Right renal pelvis (tissue), 4 donors: ENCODE measurements around the gene ZSWIM9. TPM values are rescaled to one million over a fixed set of nuclear protein-coding genes. Genes with fewer than 3 reads are reported as not detected.
"Not testable (repeated sequence)": the region's sequence is repeated elsewhere in the genome, so short reads cannot be mapped to it uniquely, and the experiment has no call there.

ENCODE experiments used
- DNase-seq, 4 donors: peaks; one replicate each; pipeline ENCODE4 v3.0.0-alpha.2; 2013; ENCODE audit warnings: low read depth in 4 of 4, low spot score in 3 of 4, missing footprints in 1 of 4
- polyA plus RNA-seq, 4 donors: library from polyadenylated mRNA; unstranded; fragments of 120-200 nt; gene quantifications; one replicate each; pipeline ENCODE4 v1.2.1, GENCODE V29; 2013; ENCODE audit not compliant: insufficient read length in 4 of 4

Gene ZSWIM9
- polyA plus RNA-seq, 4 donors: 7.5 to 10.4 (median 8.8) TPM

DNA sequence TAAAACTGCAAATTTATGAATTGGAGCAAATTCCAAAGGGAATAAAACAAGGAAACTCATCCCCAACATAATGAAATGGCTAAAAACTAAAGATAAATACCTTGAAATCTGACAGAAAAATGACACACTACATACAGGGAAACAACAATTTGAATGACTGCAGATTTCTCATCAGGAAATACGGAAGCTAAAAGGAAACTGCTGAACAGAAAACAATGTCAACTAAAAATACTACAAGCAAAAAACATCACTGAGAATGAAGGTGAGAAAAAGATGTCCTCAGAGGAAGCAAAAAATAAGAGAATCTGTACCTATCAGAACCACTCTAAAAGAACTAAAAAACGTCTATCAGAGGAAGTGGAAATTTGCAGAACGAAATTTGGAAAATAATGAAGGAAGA lies 39.5 kb downstream of the ZSWIM9 start:
- DNase-seq: no peak

DNA sequence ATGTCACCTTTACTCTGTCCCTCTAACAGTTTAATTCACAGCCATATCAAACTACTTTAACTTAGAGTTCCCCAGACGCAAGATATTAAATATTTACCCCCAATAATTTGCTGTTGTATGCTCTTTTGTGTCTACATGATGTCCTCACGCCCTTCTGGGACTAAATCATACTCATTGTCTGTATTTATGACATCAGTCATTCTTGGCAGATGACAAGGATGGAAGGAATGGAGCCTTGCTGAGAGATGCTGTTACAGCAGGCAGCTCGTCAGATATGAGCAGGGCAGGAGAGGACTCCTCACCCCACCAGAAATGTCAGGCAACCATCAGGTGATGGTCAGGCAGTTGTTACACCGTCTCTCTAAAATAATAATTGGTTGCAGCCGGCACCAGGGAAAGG lies 43.5 kb downstream of the ZSWIM9 start:
- DNase-seq: no peak

DNA sequence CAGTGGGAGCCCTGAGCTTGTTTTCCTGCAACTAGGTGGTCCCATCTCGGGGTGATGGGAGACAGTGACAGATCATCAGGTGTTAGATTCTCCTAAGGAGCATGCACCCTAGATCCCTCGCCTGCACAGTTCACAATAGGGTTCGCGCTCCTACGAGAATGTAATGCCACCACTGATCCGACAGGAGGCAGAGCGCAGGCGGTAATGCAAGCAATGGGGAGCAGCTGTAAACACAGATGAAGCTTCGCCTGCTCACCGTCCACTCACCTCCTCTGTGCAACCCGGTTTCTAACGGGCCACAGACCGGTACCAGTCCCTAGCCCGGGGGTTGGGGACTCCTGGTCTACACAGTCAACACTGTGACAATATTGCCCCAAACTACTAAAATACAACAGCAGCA lies 46.5 kb downstream of the ZSWIM9 start:
- DNase-seq: no peak

DNA sequence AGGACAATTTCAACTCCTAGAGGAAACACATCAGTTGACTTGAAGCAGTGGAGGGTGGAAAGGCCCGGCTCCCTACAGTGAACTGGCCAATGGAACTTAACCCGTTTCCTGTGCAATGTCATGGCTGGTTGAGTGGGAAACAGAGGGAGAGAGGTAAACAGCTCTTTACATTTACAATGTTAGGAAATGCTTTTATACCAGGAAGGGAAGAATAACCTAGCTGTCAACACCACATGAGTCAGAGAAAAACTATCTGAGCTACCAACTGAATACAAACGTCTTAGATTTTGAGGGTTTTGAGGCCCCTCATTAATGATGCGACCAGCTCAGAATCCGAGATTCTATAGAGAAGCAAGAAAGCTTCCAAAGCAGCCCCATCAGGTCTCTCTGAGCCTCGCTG lies 48.5 kb downstream of the ZSWIM9 start:
- no peak for DNase-seq

DNA sequence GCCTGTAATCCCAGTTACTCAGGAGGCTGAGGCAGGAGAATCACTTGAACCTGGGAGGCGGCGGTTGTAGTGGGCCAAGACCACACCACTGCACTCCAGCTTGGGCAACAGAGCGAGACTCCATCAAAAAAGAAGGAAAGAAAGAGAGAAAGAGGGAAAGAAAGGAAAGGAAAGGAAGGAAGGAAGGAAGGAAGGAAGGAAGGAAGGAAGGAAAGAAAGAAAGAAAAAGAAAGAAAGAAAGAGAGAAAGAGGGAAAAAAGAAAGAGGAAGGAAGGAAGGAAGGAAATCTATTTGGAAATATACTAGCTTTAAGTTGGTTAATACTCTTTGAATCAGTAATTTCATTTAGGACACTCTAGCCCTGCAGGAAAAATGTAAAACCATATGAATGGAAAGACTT lies 50.3 kb downstream of the ZSWIM9 start:
- not testable (repeated sequence) for DNase-seq

DNA sequence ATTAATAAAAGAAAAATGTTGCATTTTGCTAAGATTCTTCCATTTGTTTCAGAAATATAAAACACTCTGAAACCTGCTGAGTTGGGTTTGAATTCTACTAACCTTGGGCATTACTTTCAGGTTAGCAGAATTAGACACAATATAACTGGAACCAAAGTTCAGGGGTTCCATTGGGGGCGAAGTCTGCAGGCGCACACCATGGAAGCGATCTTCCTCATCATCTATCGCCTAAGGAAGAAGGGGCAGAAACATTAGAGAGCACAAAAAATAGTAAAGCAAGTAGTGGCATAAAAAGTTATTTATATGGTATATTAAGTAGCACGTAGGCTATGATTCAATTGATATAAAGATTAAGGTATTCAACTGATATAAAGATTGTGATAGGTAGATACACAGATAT lies 51.1 kb downstream of the ZSWIM9 start:
- DNase-seq: no peak

DNA sequence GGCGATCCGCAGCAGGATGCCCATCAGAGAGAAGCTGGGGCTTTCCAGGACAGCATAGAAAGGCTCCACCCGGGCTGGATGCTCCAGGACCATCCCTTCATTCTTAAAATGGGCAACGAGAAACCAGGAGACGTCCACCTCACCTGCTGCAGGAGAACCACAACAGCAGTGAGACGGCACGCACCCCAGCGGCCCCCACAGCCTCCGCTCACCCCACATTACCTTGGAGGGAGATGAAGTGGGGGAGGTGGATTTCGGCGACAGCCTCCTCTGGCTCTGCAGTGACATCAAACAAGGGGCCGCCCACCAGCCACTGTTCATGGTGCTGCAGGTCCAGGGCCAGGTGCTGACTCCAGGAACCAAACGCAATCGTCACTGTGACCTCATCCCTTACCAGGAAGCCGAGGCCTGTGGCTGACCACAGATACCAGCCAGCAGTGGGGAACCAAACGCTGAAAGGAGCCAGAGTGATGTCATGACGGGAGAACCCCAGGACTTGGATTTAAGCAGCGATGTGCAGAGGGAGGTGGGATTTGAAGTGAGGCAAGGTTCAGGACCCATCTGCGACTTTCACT lies 60.2 kb downstream of the ZSWIM9 start:
- no peak for DNase-seq

DNA sequence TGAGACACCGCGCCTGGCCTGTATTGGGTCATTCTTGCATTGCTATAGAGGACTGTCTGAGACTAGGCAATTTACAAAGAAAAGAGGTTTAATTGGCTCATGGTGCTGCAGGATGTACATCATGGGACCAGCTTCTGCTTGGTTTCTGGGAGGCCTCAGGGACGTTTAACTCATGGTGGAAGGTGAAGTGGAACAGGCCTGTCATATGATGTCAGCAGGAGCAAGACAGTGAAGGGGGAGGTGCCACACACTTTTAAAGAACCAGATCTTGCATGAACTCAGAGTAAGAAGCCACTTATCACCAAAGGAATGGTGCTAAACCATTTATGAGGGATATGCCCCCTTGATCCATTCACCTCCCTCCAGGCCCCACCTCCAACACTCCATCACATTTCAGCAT lies 66.6 kb downstream of the ZSWIM9 start:
- DNase-seq: no peak

DNA sequence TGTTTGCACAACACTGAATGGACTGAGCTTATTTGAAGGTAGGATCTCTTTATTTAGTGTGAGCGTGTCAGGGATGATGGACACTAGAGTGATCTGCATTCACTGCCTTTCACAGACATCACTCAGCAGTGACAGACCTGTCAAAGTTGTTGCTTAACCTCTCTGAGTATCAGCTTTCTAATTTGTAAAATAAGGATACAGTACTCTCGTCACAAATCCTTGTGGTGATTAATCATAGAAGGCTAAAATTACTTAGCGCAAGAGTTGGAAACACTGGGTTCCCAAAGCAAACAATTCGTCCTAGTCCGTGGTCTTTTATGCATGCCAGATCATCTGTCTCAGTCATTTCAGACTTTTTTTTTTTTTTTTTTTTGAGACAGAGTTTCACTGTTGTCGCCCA lies 68.6 kb downstream of the ZSWIM9 start:
- no peak for DNase-seq

DNA sequence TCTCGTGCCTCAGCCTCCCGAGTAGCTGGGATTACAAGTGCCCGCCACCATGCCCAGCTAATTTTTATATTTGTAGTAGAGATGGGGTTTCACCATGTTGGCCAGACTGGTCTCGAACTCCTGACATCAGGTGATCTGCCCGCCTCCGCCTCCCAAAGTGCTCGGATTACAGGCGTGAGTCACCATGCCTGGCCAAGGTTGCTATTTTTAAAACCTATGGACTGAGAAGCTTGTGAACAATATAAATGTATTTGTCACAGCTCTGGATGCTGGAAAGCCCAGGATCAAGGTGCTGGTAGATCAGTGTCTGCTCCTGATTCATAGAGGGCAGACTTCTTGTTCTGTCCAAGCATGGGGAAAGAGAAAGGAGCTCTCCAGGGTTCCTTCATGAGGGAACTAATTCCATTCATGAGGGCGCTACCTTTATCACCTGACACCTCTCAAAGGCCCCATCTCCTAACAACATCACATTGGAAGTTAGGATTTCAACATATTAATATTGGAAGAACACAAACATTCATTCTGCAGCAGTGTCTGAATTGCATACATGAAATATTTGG lies 69.2 kb downstream of the ZSWIM9 start:
- no peak for DNase-seq

DNA sequence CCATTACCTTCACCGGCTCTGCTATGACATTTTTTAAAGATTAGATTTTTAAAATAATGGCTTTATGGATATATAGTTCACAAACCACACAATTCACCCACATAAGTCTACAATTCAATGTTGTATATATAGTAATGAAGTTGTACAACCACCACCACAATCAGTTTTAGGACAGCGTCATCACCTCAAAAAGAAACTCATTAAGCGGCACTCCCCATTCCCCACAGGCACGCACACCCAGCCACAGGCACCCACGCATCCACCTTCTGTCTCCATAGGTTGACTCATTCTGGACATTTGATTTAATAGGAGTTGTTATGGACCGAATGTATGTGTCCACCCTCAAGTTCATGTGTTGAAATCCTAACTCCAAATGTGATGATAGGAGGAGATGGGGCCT lies 71.3 kb downstream of the ZSWIM9 start:
- DNase-seq: not testable (repeated sequence)

DNA sequence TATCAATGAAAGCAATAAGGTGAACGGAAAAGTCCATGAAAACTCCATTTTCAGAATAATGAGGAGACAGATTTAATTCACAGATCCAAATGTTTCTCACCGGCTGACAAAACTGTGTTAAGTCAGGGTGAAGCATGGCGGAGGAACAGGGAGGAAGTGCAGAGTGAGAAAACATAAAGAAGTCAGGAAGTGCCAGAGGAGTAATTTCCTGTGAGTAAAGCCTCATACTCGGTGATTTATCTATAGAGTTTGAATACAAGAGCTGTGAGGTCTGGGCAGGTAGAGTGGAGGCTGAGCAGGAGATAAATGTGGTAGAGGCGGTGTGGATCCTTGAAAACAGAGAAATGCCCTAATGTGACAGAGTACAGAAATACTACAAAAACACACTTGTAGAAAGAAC lies 73.8 kb downstream of the ZSWIM9 start:
- DNase-seq: no peak

DNA sequence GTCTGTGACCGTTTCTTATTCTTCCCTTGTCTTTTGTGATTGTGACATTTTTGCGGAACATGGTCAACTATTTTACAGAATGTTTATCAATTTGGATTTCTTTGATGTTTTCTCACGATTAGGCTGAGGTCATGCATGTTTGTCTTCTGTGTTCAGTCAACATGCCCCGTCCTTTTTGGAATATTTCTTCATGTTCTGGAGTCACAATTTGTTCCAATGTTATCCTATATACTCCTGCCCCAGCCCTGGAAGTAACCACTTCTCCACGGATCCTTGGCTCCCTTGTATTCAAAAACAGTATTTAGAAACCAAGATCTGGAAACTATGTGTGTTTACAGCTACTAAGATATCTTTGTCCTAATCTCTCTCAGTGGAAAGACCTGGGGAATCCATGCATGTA lies 75.6 kb downstream of the ZSWIM9 start:
- no peak for DNase-seq

DNA sequence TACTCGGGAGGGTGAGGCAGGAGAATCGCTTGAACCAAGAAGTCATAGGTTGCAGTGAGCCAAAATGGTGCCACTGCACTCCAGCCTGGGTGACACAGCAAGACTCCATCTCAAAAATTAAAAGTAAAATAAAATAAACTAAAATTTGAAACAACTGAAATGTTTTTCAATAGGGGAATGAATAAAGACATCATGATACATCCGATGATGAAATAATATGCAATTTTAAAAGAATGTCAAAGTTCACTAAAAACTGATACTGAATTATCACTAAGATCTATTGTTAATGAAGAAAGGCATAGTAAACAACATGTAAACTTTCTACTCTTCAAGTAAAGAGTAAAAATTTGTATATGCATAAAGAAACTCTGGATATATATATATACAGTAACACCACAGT lies 76.7 kb downstream of the ZSWIM9 start:
- no peak for DNase-seq

Other genes with a start within 250 kb of the ZSWIM9 start
- gene BSPH1, start 178.5 kb upstream of the ZSWIM9 start, polyA plus RNA-seq: not detected
- gene ELSPBP1, start 176.0 kb upstream of the ZSWIM9 start, polyA plus RNA-seq: under 1 TPM in 1 of 4 donors, not detected in 3; 0.39 TPM
- gene CABP5, start 126.6 kb upstream of the ZSWIM9 start, polyA plus RNA-seq: under 1 TPM in 1 of 4 donors, not detected in 3; 0.10 TPM
- gene PLA2G4C, start 59.9 kb upstream of the ZSWIM9 start, polyA plus RNA-seq: 1 to 10 TPM; 4.0 to 8.9 (median 6.1) TPM
- gene LIG1, start 336 bp upstream of the ZSWIM9 start, polyA plus RNA-seq: 10 to 100 TPM; 58.6 to 66.4 (median 61.0) TPM
- gene CARD8, start 85.2 kb downstream of the ZSWIM9 start, polyA plus RNA-seq: 10 to 100 TPM; 49.3 to 62.6 (median 58.7) TPM
- 1 to 10 TPM; 6.1 to 9.0 (median 7.3) TPM for gene ZNF114, start 99.4 kb downstream of the ZSWIM9 start, polyA plus RNA-seq
- gene EMP3, start 154.9 kb downstream of the ZSWIM9 start, polyA plus RNA-seq: 10 to 100 TPM; 56.2 to 83.3 (median 68.9) TPM
- gene TMEM143, start 193.3 kb downstream of the ZSWIM9 start, polyA plus RNA-seq: 10 to 100 TPM in 2 of 4 donors, 1 to 10 TPM in 2; 8.9 to 14.1 (median 11.2) TPM
- 1 to 10 TPM in 1 of 4 donors, under 1 TPM in 3; 0.39 to 1.2 (median 0.54) TPM for gene SYNGR4, start 193.7 kb downstream of the ZSWIM9 start, polyA plus RNA-seq
- 100 to 1,000 TPM; 231 to 265 (median 243) TPM for gene KDELR1, start 220.9 kb downstream of the ZSWIM9 start, polyA plus RNA-seq
- under 1 TPM; 0.39 to 0.66 (median 0.54) TPM for gene GRIN2D, start 223.0 kb downstream of the ZSWIM9 start, polyA plus RNA-seq